Upper lobe of right lung (tissue), 1 donor: ENCODE data around the gene ITGB8. TPM values are rescaled to one million over a fixed set of nuclear protein-coding genes. Genes with fewer than 3 reads are reported as not detected.

Source experiments
- ATAC-seq: fragments of 200-7000 bp; cut with Tn5 transposase; one replicate; pipeline ENCODE4 v1.9.1; 2020; ENCODE audit warnings: mild to moderate bottlenecking, moderate library complexity
- DNase-seq: peaks from one replicate; pipeline ENCODE4 v3.0.0-alpha.2; 2020
- H3K27ac ChIP-seq: fragments of 200-600 bp; one replicate; pipeline ENCODE4 v1.8.0; 2022
- H3K27me3 ChIP-seq: fragments of 200-600 bp; one replicate; pipeline ENCODE4 v1.8.0; 2022; ENCODE audit warnings: mild to moderate bottlenecking
- H3K36me3 ChIP-seq: fragments of 200-600 bp; one replicate; pipeline ENCODE4 v1.8.0; 2022
- H3K4me1 ChIP-seq: fragments of 200-600 bp; one replicate; pipeline ENCODE4 v1.8.0; 2022
- H3K4me3 ChIP-seq: fragments of 200-600 bp; one replicate; pipeline ENCODE4 v1.8.0; 2022; ENCODE audit warnings: mild to moderate bottlenecking
- H3K9me3 ChIP-seq: fragments of 200-600 bp; one replicate; pipeline ENCODE4 v1.8.0; 2022
- CTCF ChIP-seq: fragments of 200-600 bp; IDR thresholded peaks from one replicate; pipeline ENCODE4 v1.8.0; 2022; ENCODE audit warnings: antibody characterized with exemption
- intact Hi-C: fragments of 100-400 bp; cut with DNase I; formaldehyde crosslinking; loops from one replicate; pipeline ENCODE4 v1.11.0; 2022
- total RNA-seq: library from RNA; stranded (reverse); fragmentation: NEBNext Ultra II Directional; extraction: Animal tissue kit (Norgen Biotek cat#: 25700); gene quantifications from one replicate; pipeline ENCODE4 v1.2.1, GENCODE V29; 2021
- donor health status: DM: no; HTN: yes; CAD: no; lungs with severe emphysema.

The ITGB8 gene
- total RNA-seq, 1 donor from 2014 or later = 4.6 TPM

GRCh38 chr7:20326342-20326741 is 4.4 kb upstream of the ITGB8 start:
- TF ChIP-seq CTCF = no peak
- ATAC-seq (no peak), DNase-seq (no peak)
- peaks cover 4% of the 10 kb centered on the region for H3K27me3 ChIP-seq
- no peak overlapping the region for H3K4me3 ChIP-seq
- intact Hi-C loops = no loop called here
- H3K27ac ChIP-seq = no peak overlapping the region
- H3K9me3 ChIP-seq = no peaks in the 10 kb centered on the region
- no peaks in the 10 kb centered on the region for H3K4me1 ChIP-seq
- no peaks in the 10 kb centered on the region for H3K36me3 ChIP-seq

- Histone ChIP-seq H3K9me3 (no peaks in the 10 kb centered on the region), H3K36me3 (no peaks in the 10 kb centered on the region), H3K4me3 (no peak overlapping the region), H3K27me3 (peaks cover 10% of the 10 kb centered on the region), H3K4me1 (no peaks in the 10 kb centered on the region), H3K27ac (no peak overlapping the region)
- ATAC-seq (no peak), DNase-seq (no peak)
- no peak for TF ChIP-seq CTCF
- intact Hi-C loops = no loop called here
Measured at GRCh38 chr7:20327055-20327454, 3.6 kb upstream of the ITGB8 start.

- intact Hi-C loops = no loop called here
- H3K36me3 ChIP-seq = no peaks in the 10 kb centered on the region
Measured at GRCh38 chr7:20328027-20328426, 2.7 kb upstream of the ITGB8 start.

GRCh38 chr7:20328692-20329091 is 2.0 kb upstream of the ITGB8 start:
- Histone ChIP-seq H3K4me1 (no peaks in the 10 kb centered on the region), H3K4me3 (no peak overlapping the region), H3K9me3 (no peaks in the 10 kb centered on the region), H3K36me3 (no peaks in the 10 kb centered on the region), H3K27me3 (peaks cover 16% of the 10 kb centered on the region), H3K27ac (no peak overlapping the region)
- TF ChIP-seq CTCF = no peak
- no peak for DNase-seq
- no peak for ATAC-seq
- intact Hi-C loops = no loop called here

More at GRCh38 chr7:20328027-20328426, 2.7 kb upstream of the ITGB8 start:
- ATAC-seq = no peak
- peaks cover 13% of the 10 kb centered on the region for H3K27me3 ChIP-seq
- DNase-seq = no peak
- H3K9me3 ChIP-seq = no peaks in the 10 kb centered on the region
- no peak overlapping the region for H3K4me3 ChIP-seq
- no peak overlapping the region for H3K27ac ChIP-seq
- no peaks in the 10 kb centered on the region for H3K4me1 ChIP-seq
- TF ChIP-seq CTCF = no peak

- Histone ChIP-seq H3K36me3 (no peaks in the 10 kb centered on the region), H3K4me3 (peak overlapping the region; percentile 64), H3K27me3 (peaks cover 16% of the 10 kb centered on the region), H3K4me1 (no peaks in the 10 kb centered on the region), H3K27ac (peak overlapping the region; percentile 82), H3K9me3 (no peaks in the 10 kb centered on the region)
- DNase-seq = peak; percentile 74
- peak; percentile 34 for TF ChIP-seq CTCF
- intact Hi-C loops = no loop called here
- peak; percentile 77 for ATAC-seq
Measured at GRCh38 chr7:20329389-20330238, 1.1 kb upstream of the ITGB8 start.
